Urinary bladder (tissue), 4 donors: Measurements from ENCODE around the gene SPATA21. TPM values are rescaled to one million over a fixed set of nuclear protein-coding genes. Genes with fewer than 3 reads are reported as not detected.
"Not testable (repeated sequence)": the region's sequence is repeated elsewhere in the genome, so short reads cannot be mapped to it uniquely, and the experiment has no call there.

Source experiments
- DNase-seq: peaks from one replicate; pipeline ENCODE4 v3.0.0-alpha.2; 2015; ENCODE audit errors: extremely low spot score
- H3K27ac ChIP-seq: one replicate; pipeline ENCODE4 v1.5.1; 2013; ENCODE audit warnings: low read depth, mild to moderate bottlenecking, moderate library complexity
- H3K36me3 ChIP-seq: one replicate; pipeline ENCODE4 v1.6.1; 2013; ENCODE audit warnings: mild to moderate bottlenecking, moderate library complexity; ENCODE audit not compliant: insufficient read depth
- H3K4me1 ChIP-seq: one replicate; pipeline ENCODE4 v1.6.1; 2013; ENCODE audit warnings: mild to moderate bottlenecking, moderate library complexity; ENCODE audit not compliant: insufficient read depth
- H3K4me3 ChIP-seq: one replicate; pipeline ENCODE4 v1.5.1; 2013; ENCODE audit warnings: low read depth, low read length
- WGBS: extraction: QIAGEN DNeasy Blood & Tissue Kit; methylation state at CpG from one replicate; pipeline ENCODE4 v1.1.7; 2013; 5-methylcytosine and 5-hydroxymethylcytosine counted together
- polyA plus RNA-seq: library from polyadenylated mRNA; stranded (reverse); fragments of 200-250 nt; gene quantifications from one replicate; pipeline ENCODE4 v1.2.3, GENCODE V29; 2013
- total RNA-seq: library from RNA; depleted of rRNA; stranded (reverse); fragments of >200 nt; gene quantifications from one replicate; pipeline ENCODE4 v1.2.3, GENCODE V29; 2014
- donor health status: healthy with polysubstance abuse.
- donor health status: healthy.

Gene SPATA21
- total and polyA plus RNA-seq, 2 donors, result 0.29 TPM; not detected in 1

- Histone ChIP-seq H3K4me3 (no peak overlapping the region), H3K4me1 (no peaks in the 10 kb centered on the region), H3K27ac (no peak overlapping the region), H3K36me3 (no peaks in the 10 kb centered on the region)
- no peak for DNase-seq
- 83% methylated on average over 21 of the region's 21 CpGs for WGBS
These were observed 27.8 kb upstream of the SPATA21 start for GRCh38 chr1:16464917-16465625.

GRCh38 chr1:16462773-16463330 is 25.6 kb upstream of the SPATA21 start:
- Histone ChIP-seq H3K4me1 (no peaks in the 10 kb centered on the region), H3K36me3 (no peaks in the 10 kb centered on the region), H3K27ac (no peak overlapping the region), H3K4me3 (no peak overlapping the region)
- 90% methylated on average over 7 of the region's 7 CpGs for WGBS
- DNase-seq, result no peak

- no peaks in the 10 kb centered on the region for H3K4me1 ChIP-seq
- no peak for DNase-seq
- WGBS, result 92% methylated on average over 3 of the region's 3 CpGs
- no peaks in the 10 kb centered on the region for H3K36me3 ChIP-seq
- H3K27ac ChIP-seq, result no peak overlapping the region
- H3K4me3 ChIP-seq, result no peak overlapping the region
These were observed 24.5 kb upstream of the SPATA21 start for GRCh38 chr1:16461681-16462080.

GRCh38 chr1:16459352-16459925 is 22.2 kb upstream of the SPATA21 start:
- H3K4me1 ChIP-seq, result no peaks in the 10 kb centered on the region
- H3K4me3 ChIP-seq, result no peak overlapping the region
- H3K36me3 ChIP-seq, result no peaks in the 10 kb centered on the region
- no peak for DNase-seq
- WGBS, result 78% methylated on average over 6 of the region's 6 CpGs
- no peak overlapping the region for H3K27ac ChIP-seq

GRCh38 chr1:16458831-16459230 is 21.6 kb upstream of the SPATA21 start:
- H3K27ac ChIP-seq, result no peak overlapping the region
- H3K4me1 ChIP-seq, result no peaks in the 10 kb centered on the region
- 88% methylated on average over 6 of the region's 6 CpGs for WGBS
- DNase-seq, result no peak
- no peaks in the 10 kb centered on the region for H3K36me3 ChIP-seq
- no peak overlapping the region for H3K4me3 ChIP-seq

- 92% methylated on average over 10 of the region's 10 CpGs for WGBS
- H3K4me1 ChIP-seq, H3K27ac ChIP-seq, H3K36me3 ChIP-seq, H3K4me3 ChIP-seq, DNase-seq: not testable (repeated sequence)
These were observed 18.9 kb upstream of the SPATA21 start for GRCh38 chr1:16456151-16456550.

- not testable (repeated sequence) for H3K36me3 ChIP-seq, H3K27ac ChIP-seq, H3K4me3 ChIP-seq, H3K4me1 ChIP-seq, DNase-seq
- 88% methylated on average over 3 of the region's 3 CpGs for WGBS
These were observed 17.7 kb upstream of the SPATA21 start for GRCh38 chr1:16454909-16455308.

- Histone ChIP-seq H3K4me1 (no peaks in the 10 kb centered on the region), H3K36me3 (peaks cover 5% of the 10 kb centered on the region), H3K4me3 (no peak overlapping the region), H3K27ac (no peak overlapping the region)
- no peak for DNase-seq
- WGBS, result 79% methylated on average over 13 of the region's 13 CpGs
These were observed 14.8 kb upstream of the SPATA21 start for GRCh38 chr1:16451841-16452528.

- 81% methylated on average over 6 of the region's 6 CpGs for WGBS
- no peak for DNase-seq
- Histone ChIP-seq H3K4me3 (no peak overlapping the region), H3K36me3 (peaks cover 5% of the 10 kb centered on the region), H3K27ac (no peak overlapping the region), H3K4me1 (no peaks in the 10 kb centered on the region)
These were observed 13.7 kb upstream of the SPATA21 start for GRCh38 chr1:16450863-16451481.

GRCh38 chr1:16449666-16450065 is 12.4 kb upstream of the SPATA21 start:
- no peak overlapping the region for H3K4me3 ChIP-seq
- no peak overlapping the region for H3K27ac ChIP-seq
- DNase-seq, result no peak
- 89% methylated on average over 5 of the region's 5 CpGs for WGBS
- H3K36me3 ChIP-seq, result peaks cover 5% of the 10 kb centered on the region
- no peaks in the 10 kb centered on the region for H3K4me1 ChIP-seq

GRCh38 chr1:16449065-16449464 is 11.8 kb upstream of the SPATA21 start:
- 93% methylated on average over 4 of the region's 4 CpGs for WGBS
- H3K4me1 ChIP-seq, result no peaks in the 10 kb centered on the region
- no peak for DNase-seq
- no peak overlapping the region for H3K4me3 ChIP-seq
- H3K36me3 ChIP-seq, result peaks cover 5% of the 10 kb centered on the region
- H3K27ac ChIP-seq, result no peak overlapping the region

GRCh38 chr1:16447641-16448040 is 10.4 kb upstream of the SPATA21 start:
- WGBS, result 96% methylated on average over 9 of the region's 9 CpGs
- H3K36me3 ChIP-seq, result peaks cover 3% of the 10 kb centered on the region
- H3K27ac ChIP-seq, result no peak overlapping the region
- no peak overlapping the region for H3K4me3 ChIP-seq
- no peaks in the 10 kb centered on the region for H3K4me1 ChIP-seq
- no peak for DNase-seq

GRCh38 chr1:16446116-16446515 is 8.9 kb upstream of the SPATA21 start:
- 90% methylated on average over 10 of the region's 10 CpGs for whole genome bisulfite sequencing
- Histone ChIP-seq H3K27ac (no peak overlapping the region), H3K36me3 (peaks cover 3% of the 10 kb centered on the region), H3K4me1 (no peaks in the 10 kb centered on the region), H3K4me3 (no peak overlapping the region)
- DNase-seq, result no peak
